Fibroblast of lung (primary cell): ENCODE results near the gene RO60.

Experiments
- EZH2 ChIP-seq: IDR thresholded peaks from 2 replicates; pipeline ENCODE4 v1.5.1; 2012; ENCODE audit warnings: low read length, control low read depth, mild to moderate bottlenecking; ENCODE audit errors: missing control alignments
- TF ChIP-seq, protein P1 (sequence below), 2 donors: IDR thresholded peaks in 1 of 2; conservative IDR thresholded peaks in 1 of 2; 1 replicate in 1 of 2; 2 replicates in 1 of 2; pipeline ENCODE4 v1.5.1; 2011 to 2012; ENCODE audit warnings: low read length in 2 of 2, control low read depth in 1 of 2, inconsistent platforms in 1 of 2, low read depth in 1 of 2, mild to moderate bottlenecking in 1 of 2

DNA sequence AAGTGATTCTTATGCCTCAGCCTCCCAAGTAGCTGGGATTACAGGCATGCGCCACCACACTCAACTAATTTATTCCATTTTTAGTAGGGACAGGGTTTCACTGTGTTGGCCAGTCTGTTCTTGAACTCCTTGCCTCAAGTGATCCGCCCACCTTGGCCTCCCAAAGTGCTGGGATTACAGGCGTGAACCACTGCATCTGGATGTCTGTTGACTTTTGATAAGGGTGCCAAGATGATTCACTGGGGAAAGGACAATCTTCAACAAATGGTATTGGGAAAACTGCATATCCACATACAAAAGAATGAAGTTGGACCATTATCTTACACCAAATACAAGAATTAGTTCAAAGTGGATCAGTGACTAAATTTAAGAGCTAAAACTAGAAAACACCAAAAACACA, 19.8 kb downstream of the RO60 start:
- TF ChIP-seq, protein P1, sequence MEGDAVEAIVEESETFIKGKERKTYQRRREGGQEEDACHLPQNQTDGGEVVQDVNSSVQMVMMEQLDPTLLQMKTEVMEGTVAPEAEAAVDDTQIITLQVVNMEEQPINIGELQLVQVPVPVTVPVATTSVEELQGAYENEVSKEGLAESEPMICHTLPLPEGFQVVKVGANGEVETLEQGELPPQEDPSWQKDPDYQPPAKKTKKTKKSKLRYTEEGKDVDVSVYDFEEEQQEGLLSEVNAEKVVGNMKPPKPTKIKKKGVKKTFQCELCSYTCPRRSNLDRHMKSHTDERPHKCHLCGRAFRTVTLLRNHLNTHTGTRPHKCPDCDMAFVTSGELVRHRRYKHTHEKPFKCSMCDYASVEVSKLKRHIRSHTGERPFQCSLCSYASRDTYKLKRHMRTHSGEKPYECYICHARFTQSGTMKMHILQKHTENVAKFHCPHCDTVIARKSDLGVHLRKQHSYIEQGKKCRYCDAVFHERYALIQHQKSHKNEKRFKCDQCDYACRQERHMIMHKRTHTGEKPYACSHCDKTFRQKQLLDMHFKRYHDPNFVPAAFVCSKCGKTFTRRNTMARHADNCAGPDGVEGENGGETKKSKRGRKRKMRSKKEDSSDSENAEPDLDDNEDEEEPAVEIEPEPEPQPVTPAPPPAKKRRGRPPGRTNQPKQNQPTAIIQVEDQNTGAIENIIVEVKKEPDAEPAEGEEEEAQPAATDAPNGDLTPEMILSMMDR (conservative IDR thresholded peaks at IDR 0.05 in 1 of 2, IDR thresholded peaks at IDR 0.05 in 1 of 2; ENCODE audit: low read depth in 1 of 2, low read length in 2 of 2): no peak
- no peak for TF ChIP-seq EZH2
